ENCODE results near the gene CCBE1.
"Not testable (repeated sequence)": the region's sequence is repeated elsewhere in the genome, so short reads cannot be mapped to it uniquely, and the experiment has no call there.

CCBE1 gene

DNA sequence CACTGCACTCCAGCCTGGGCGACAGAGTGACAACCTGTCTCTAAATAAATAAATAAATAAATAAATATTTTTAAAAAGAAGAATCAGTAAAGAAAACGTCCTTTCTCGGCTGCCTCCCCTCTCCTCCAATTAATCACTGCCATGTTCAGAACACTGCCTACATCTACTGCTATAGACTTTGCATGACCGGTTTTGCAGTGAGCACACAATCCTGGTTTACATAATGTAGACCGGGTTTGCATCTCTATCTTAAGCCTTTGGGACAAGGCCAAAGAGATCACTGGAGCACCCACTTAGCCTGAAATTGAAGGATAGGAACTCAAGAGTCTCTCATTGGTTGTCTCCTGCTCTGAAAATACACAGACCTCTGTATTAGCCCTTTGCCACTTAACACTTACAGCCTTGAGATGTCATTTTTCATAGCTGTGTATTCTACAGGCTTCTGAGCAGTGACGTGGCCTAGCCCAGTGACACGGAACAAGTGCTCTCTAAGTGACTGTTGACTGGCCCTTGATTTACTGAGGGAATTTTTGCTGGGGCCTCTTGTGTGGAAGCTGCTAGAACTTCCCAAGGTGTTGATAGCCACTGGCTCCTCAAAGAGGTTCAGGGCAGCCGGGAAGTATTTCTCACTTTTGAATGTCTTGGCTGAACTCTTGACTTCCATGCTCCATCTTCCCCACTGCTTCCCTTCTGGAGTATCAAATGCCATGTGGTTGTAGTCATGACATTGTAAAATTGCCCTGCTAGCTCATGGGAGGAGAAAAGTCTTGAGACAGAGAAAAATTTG lies 45.3 kb upstream of the CCBE1 start:
- TF ChIP-seq, protein P1, sequence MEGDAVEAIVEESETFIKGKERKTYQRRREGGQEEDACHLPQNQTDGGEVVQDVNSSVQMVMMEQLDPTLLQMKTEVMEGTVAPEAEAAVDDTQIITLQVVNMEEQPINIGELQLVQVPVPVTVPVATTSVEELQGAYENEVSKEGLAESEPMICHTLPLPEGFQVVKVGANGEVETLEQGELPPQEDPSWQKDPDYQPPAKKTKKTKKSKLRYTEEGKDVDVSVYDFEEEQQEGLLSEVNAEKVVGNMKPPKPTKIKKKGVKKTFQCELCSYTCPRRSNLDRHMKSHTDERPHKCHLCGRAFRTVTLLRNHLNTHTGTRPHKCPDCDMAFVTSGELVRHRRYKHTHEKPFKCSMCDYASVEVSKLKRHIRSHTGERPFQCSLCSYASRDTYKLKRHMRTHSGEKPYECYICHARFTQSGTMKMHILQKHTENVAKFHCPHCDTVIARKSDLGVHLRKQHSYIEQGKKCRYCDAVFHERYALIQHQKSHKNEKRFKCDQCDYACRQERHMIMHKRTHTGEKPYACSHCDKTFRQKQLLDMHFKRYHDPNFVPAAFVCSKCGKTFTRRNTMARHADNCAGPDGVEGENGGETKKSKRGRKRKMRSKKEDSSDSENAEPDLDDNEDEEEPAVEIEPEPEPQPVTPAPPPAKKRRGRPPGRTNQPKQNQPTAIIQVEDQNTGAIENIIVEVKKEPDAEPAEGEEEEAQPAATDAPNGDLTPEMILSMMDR (IDR thresholded peaks at IDR 0.05; ENCODE audit: insufficient read depth, low read length, poor library complexity, severe bottlenecking) = no peak
- no peak for TF ChIP-seq EZH2phosphoT487 (conservative IDR thresholded peaks at IDR 0.05; ENCODE audit: low read length)
- no peak overlapping the region for H3K27ac ChIP-seq (ENCODE audit: low read depth, low read length)
- H3F3A ChIP-seq (ENCODE audit: insufficient read depth) = no peaks in the 10 kb centered on the region
- H3K4me2 ChIP-seq (ENCODE audit: low read depth, low read length, poor library complexity, severe bottlenecking) = no peak overlapping the region
- H3K27me3 ChIP-seq (ENCODE audit: low read length) = no peaks in the 10 kb centered on the region
- no peaks in the 10 kb centered on the region for H3K79me2 ChIP-seq (ENCODE audit: insufficient read depth, low read length)
- no peaks in the 10 kb centered on the region for H3K36me3 ChIP-seq (ENCODE audit: low read length)
- no peak overlapping the region for H3K4me3 ChIP-seq (ENCODE audit: insufficient read depth, low read length, poor library complexity, severe bottlenecking)
- H2AFZ ChIP-seq (ENCODE audit: low read depth, low read length, severe bottlenecking) = no peak overlapping the region
- H3K9me3 ChIP-seq (ENCODE audit: insufficient read depth, low read length) = no peaks in the 10 kb centered on the region
- H3K9ac ChIP-seq (ENCODE audit: low read length) = no peak overlapping the region
- no peaks in the 10 kb centered on the region for H4K20me1 ChIP-seq (ENCODE audit: low read depth, low read length)
- no peaks in the 10 kb centered on the region for H3K9me2 ChIP-seq (replicated peaks; ENCODE audit: insufficient read depth, low read length)

DNA sequence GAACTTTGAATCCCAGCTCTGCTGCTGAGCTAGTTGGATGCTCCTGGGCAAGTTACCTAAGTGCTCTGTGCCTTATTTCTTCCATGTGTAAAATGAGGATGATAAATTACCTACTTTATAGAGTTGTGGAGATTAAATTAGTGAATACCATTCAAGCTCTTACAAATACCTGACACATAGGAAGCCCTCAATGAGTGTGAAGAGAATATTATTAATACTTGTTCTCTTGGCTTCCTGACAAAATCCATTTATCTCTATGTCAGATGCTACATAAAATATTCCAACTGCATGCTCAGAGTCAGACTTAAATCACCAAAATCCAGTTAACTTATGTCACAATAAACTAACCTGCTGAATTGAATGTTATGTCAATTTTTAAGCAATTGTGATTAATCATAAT lies 42.9 kb upstream of the CCBE1 start:
- no peak overlapping the region for H3K9ac ChIP-seq (ENCODE audit: low read length)
- TF ChIP-seq EZH2phosphoT487 (conservative IDR thresholded peaks at IDR 0.05; ENCODE audit: low read length) = no peak
- TF ChIP-seq, protein P1 (IDR thresholded peaks at IDR 0.05; ENCODE audit: insufficient read depth, low read length, poor library complexity, severe bottlenecking) = no peak
- H4K20me1 ChIP-seq (ENCODE audit: low read depth, low read length) = no peaks in the 10 kb centered on the region

DNA sequence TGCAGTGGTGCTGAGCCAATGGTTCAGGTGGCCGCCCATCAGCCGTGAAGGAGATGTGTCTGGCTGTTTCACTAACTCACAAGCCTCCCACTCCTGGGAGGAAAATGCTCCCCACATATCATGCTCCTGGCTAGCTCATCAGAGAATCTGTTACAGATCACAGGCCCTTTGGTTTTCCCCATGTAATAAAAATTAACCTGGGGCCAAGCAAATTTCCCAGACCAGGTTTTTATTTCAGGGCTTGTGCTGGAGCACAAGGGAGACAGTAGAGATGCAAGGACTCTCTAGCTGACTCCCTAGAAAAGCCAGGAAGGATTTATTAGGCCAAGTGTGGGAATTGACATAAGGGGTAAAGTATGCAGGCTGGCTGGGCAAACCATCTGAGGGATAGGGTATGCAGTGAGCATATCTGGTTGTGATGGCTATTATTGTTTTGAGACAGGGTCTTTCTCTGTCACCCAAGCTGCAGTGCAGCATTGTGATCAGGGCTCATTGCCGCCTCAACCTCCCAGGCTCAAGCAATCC lies 40.6 kb upstream of the CCBE1 start:
- Histone ChIP-seq H3K27me3 (ENCODE audit: low read length) (no peaks in the 10 kb centered on the region), H3K9me3 (ENCODE audit: insufficient read depth, low read length) (no peaks in the 10 kb centered on the region), H3K9me2 (replicated peaks; ENCODE audit: insufficient read depth, low read length) (no peaks in the 10 kb centered on the region), H3F3A (ENCODE audit: insufficient read depth) (no peaks in the 10 kb centered on the region), H3K4me3 (ENCODE audit: insufficient read depth, low read length, poor library complexity, severe bottlenecking) (no peak overlapping the region), H3K4me2 (ENCODE audit: low read depth, low read length, poor library complexity, severe bottlenecking) (no peak overlapping the region), H3K36me3 (ENCODE audit: low read length) (no peaks in the 10 kb centered on the region), H4K20me1 (ENCODE audit: low read depth, low read length) (no peaks in the 10 kb centered on the region), H3K79me2 (ENCODE audit: insufficient read depth, low read length) (no peaks in the 10 kb centered on the region), H3K9ac (ENCODE audit: low read length) (no peak overlapping the region), H2AFZ (ENCODE audit: low read depth, low read length, severe bottlenecking) (no peak overlapping the region), H3K27ac (ENCODE audit: low read depth, low read length) (no peak overlapping the region)
- TF ChIP-seq EZH2phosphoT487 (conservative IDR thresholded peaks at IDR 0.05; ENCODE audit: low read length) = no peak
- TF ChIP-seq, protein P1 (IDR thresholded peaks at IDR 0.05; ENCODE audit: insufficient read depth, low read length, poor library complexity, severe bottlenecking) = no peak

More for the DNA sequence above, 42.9 kb upstream of the CCBE1 start:
- Histone ChIP-seq H3F3A (ENCODE audit: insufficient read depth) (no peaks in the 10 kb centered on the region), H3K36me3 (ENCODE audit: low read length) (no peaks in the 10 kb centered on the region), H3K9me3 (ENCODE audit: insufficient read depth, low read length) (no peaks in the 10 kb centered on the region), H3K27me3 (ENCODE audit: low read length) (no peaks in the 10 kb centered on the region), H3K79me2 (ENCODE audit: insufficient read depth, low read length) (no peaks in the 10 kb centered on the region), H3K4me3 (ENCODE audit: insufficient read depth, low read length, poor library complexity, severe bottlenecking) (no peak overlapping the region), H2AFZ (ENCODE audit: low read depth, low read length, severe bottlenecking) (no peak overlapping the region), H3K4me2 (ENCODE audit: low read depth, low read length, poor library complexity, severe bottlenecking) (no peak overlapping the region), H3K9me2 (replicated peaks; ENCODE audit: insufficient read depth, low read length) (no peaks in the 10 kb centered on the region), H3K27ac (ENCODE audit: low read depth, low read length) (no peak overlapping the region)

DNA sequence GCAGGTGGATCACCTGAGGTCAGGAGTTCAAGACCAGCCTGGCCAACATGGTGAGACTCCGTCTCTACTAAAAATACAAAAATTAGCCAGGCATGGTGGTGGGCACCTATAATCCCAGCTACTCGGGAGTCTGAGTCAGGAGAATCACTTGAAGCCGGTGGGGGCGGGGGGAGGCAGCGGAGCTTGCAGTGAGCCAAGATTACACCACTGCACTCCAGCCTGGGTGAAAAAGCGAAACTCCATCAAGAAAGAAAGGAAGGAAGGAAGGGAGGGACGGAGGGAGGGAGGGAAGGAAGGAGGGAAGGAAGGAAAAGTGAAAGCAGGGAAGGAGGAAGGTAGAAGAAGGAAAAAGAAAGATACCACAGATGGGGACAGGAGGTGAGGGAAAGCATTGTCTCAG lies 40.1 kb upstream of the CCBE1 start:
- H3K9ac ChIP-seq (ENCODE audit: low read length); H2AFZ ChIP-seq (ENCODE audit: low read depth, low read length, severe bottlenecking); H3F3A ChIP-seq (ENCODE audit: insufficient read depth); H3K79me2 ChIP-seq (ENCODE audit: insufficient read depth, low read length); H3K4me2 ChIP-seq (ENCODE audit: low read depth, low read length, poor library complexity, severe bottlenecking); H3K27me3 ChIP-seq (ENCODE audit: low read length); H3K27ac ChIP-seq (ENCODE audit: low read depth, low read length); H4K20me1 ChIP-seq (ENCODE audit: low read depth, low read length); H3K4me3 ChIP-seq (ENCODE audit: insufficient read depth, low read length, poor library complexity, severe bottlenecking); H3K9me2 ChIP-seq (replicated peaks; ENCODE audit: insufficient read depth, low read length); H3K36me3 ChIP-seq (ENCODE audit: low read length); H3K9me3 ChIP-seq (ENCODE audit: insufficient read depth, low read length): not testable (repeated sequence)

All from SU-DHL-6 (cell line).